CD4-positive, alpha-beta T cell (primary cell): Measurements from ENCODE around the gene TOX3. TPM values are rescaled to one million over a fixed set of nuclear protein-coding genes. Genes with fewer than 3 reads are reported as not detected.

ENCODE experiments used
- ATAC-seq: fragments of 200-7000 bp; cut with Tn5 transposase; one replicate; pipeline ENCODE4 v1.10.0; 2022; ENCODE audit warnings: mild to moderate bottlenecking; ENCODE audit not compliant: poor library complexity
- CTCF ChIA-PET: fragments of 350-600 bp; sonication (Branson Sonifier 250); formaldehyde crosslinking; loops from one replicate; lab custom pipeline; 2021; ENCODE audit warnings: antibody characterized with exemption, inconsistent platforms; lab: Charles Lee
- POLR2A ChIA-PET: fragments of 350-600 bp; sonication (Branson Sonifier 250); formaldehyde crosslinking; loops from one replicate; lab custom pipeline; 2021; ENCODE audit warnings: antibody characterized with exemption, inconsistent platforms; lab: Charles Lee
- DNase-seq, 14 experiments: peaks; one replicate each; pipeline ENCODE4 v3.0.0-alpha.2; 2013 to 2020; ENCODE audit warnings: mixed read lengths in 2 of 14
- H3K27ac ChIP-seq, 2 donors: one replicate each; pipeline versions ENCODE4 v1.5.1 to v1.7.0; 2013; ENCODE audit warnings: low read length in 2 of 2, low read depth in 1 of 2, mild to moderate bottlenecking in 1 of 2
- H3K27me3 ChIP-seq, 2 experiments: 1 replicate in 1 of 2; 2 replicates in 1 of 2; pipeline versions ENCODE4 v1.6.1 to v1.7.0; 2013; ENCODE audit warnings: low read length in 2 of 2, control low read depth in 1 of 2, mild to moderate bottlenecking in 1 of 2, moderate library complexity in 1 of 2; ENCODE audit not compliant: insufficient read depth in 2 of 2, control insufficient read depth in 1 of 2
- H3K36me3 ChIP-seq: one replicate; pipeline ENCODE4 v1.6.1; 2013; ENCODE audit warnings: low read length, control low read depth; ENCODE audit not compliant: insufficient read depth
- H3K4me1 ChIP-seq: one replicate; pipeline ENCODE4 v1.6.1; 2013; ENCODE audit warnings: low read length, control low read depth; ENCODE audit not compliant: insufficient read depth
- H3K4me3 ChIP-seq: one replicate; pipeline ENCODE4 v1.5.1; 2013; ENCODE audit warnings: mild to moderate bottlenecking, low read length, moderate library complexity
- H3K9me3 ChIP-seq, 2 experiments: 1 replicate in 1 of 2; 2 replicates in 1 of 2; pipeline versions ENCODE4 v1.6.1 to v1.7.0; 2013; ENCODE audit warnings: low read length in 2 of 2, mild to moderate bottlenecking in 2 of 2, control low read depth in 1 of 2, moderate library complexity in 1 of 2; ENCODE audit not compliant: control insufficient read depth in 1 of 2, insufficient read depth in 1 of 2
- H3K27ac Mint-ChIP-seq: one replicate; pipeline ENCODE4 v1.8.0; 2020; ENCODE audit warnings: mixed read lengths
- H3K27me3 Mint-ChIP-seq: one replicate; pipeline ENCODE4 v1.8.0; 2021; ENCODE audit warnings: mixed read lengths
- H3K36me3 Mint-ChIP-seq: one replicate; pipeline ENCODE4 v1.8.0; 2021; ENCODE audit warnings: low read depth, mixed read lengths
- H3K4me1 Mint-ChIP-seq: one replicate; pipeline ENCODE4 v1.8.0; 2021; ENCODE audit warnings: low read depth, mixed read lengths
- H3K4me3 Mint-ChIP-seq: one replicate; pipeline ENCODE4 v1.8.0; 2020; ENCODE audit warnings: mild to moderate bottlenecking, mixed read lengths
- H3K9me3 Mint-ChIP-seq: one replicate; pipeline ENCODE4 v1.8.0; 2020; ENCODE audit warnings: mixed read lengths
- intact Hi-C, 2 experiments: fragments of 100-400 bp; cut with DNase I in 1 of 2; cut with micrococcal nuclease in 1 of 2; formaldehyde crosslinking; loops; one replicate each; pipeline versions ENCODE4 v1.15.1 to v1.9.0; 2023 to 2025; cut with DNase I, micrococcal nuclease
- total RNA-seq, 174 experiments: library from RNA in 2 of 174; stranded (reverse) in 2 of 174; gene quantifications; one replicate each; pipeline ENCODE4 v1.2.3 and lab custom pipeline; 2021 to 2026
- TF ChIP-seq, protein P1 (sequence below): fragments of 200-600 bp; IDR thresholded peaks from one replicate; pipeline ENCODE4 v1.8.0; 2022; ENCODE audit warnings: antibody characterized with exemption, mild to moderate bottlenecking

TOX3 gene
- total RNA-seq, 2 experiments from 2014 or later = not detected

DNA sequence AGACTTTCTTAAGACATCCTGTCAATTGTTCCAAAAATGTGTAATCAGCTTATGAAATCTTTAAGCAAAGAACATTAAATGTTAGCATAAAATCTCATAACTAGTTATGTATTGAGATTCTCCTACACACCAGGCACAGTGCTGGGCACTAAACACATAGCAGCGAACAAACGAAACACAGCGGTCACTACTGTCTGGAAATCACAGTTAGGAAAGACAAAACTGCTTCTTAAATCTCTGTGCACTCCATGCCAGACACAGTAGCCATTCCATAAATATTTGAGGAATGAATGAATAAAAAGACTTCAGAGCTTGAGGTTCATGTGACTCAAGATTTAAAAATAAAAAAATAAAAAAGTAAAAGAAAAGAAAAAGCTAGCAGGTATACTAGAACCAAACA is 20.1 kb downstream of the TOX3 start:
- Histone ChIP-seq H3K36me3 (no peaks in the 10 kb centered on the region), H3K4me3 (no peak overlapping the region), H3K27me3 (no peaks in the 10 kb centered on the region), H3K9me3 (no peaks in the 10 kb centered on the region), H3K27ac (no peak overlapping the region), H3K4me1 (no peaks in the 10 kb centered on the region)
- DNase-seq = no peak
- Mint-ChIP-seq H3K27ac (no peak overlapping the region), H3K27me3 (no peaks in the 10 kb centered on the region), H3K4me3 (no peak overlapping the region), H3K9me3 (peaks cover 6% of the 10 kb centered on the region), H3K4me1 (no peaks in the 10 kb centered on the region), H3K36me3 (no peaks in the 10 kb centered on the region)
- TF ChIP-seq, protein P1, sequence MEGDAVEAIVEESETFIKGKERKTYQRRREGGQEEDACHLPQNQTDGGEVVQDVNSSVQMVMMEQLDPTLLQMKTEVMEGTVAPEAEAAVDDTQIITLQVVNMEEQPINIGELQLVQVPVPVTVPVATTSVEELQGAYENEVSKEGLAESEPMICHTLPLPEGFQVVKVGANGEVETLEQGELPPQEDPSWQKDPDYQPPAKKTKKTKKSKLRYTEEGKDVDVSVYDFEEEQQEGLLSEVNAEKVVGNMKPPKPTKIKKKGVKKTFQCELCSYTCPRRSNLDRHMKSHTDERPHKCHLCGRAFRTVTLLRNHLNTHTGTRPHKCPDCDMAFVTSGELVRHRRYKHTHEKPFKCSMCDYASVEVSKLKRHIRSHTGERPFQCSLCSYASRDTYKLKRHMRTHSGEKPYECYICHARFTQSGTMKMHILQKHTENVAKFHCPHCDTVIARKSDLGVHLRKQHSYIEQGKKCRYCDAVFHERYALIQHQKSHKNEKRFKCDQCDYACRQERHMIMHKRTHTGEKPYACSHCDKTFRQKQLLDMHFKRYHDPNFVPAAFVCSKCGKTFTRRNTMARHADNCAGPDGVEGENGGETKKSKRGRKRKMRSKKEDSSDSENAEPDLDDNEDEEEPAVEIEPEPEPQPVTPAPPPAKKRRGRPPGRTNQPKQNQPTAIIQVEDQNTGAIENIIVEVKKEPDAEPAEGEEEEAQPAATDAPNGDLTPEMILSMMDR = no peak
- ChIA-PET CTCF (no interaction called here), POLR2A (no interaction called here)
- no peak for ATAC-seq
- intact Hi-C loops = no loop called here

DNA sequence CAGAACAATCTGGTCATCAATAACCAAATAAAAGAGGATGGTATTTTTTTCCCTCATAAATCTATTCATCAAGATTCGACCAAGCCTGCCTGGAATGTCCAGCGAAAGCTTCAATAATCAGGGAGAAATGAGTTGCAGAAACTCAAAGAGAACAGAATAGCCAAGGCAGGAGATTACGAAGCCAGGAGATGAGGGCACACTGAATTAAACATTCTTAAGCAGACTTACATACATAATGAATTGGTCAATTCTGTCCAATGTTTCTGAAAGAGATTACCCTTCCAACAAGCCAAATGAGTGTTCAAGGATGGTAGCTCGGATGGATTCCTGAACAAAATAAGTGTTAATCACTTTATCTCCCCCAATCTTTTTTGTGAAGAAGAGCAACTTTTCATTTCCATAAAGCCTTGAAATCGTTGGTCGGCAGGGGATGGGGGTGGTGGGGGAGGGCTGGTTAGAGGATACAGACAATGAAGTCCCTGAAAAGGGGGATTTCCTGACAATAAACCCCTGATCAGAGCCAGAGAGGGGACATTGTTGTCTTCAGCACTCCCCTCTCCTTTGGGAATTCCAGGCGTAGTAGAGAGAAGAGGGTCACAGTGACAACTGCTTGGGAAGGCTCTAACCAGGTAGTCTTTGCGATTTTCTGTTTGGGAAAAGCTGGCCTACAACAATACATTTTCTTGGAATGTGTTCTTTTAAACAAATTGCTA is 20.7 kb downstream of the TOX3 start:
- Histone ChIP-seq H3K4me1 (no peaks in the 10 kb centered on the region), H3K27ac (no peak overlapping the region), H3K27me3 (no peaks in the 10 kb centered on the region), H3K36me3 (no peaks in the 10 kb centered on the region), H3K4me3 (no peak overlapping the region), H3K9me3 (no peaks in the 10 kb centered on the region)
- ATAC-seq (no peak), DNase-seq (no peak)
- no peaks in the 10 kb centered on the region for H3K36me3 Mint-ChIP-seq
- ChIA-PET CTCF (no interaction called here), POLR2A (no interaction called here)
- TF ChIP-seq, protein P1 = no peak
- H3K27ac Mint-ChIP-seq = no peak overlapping the region
- intact Hi-C loops = no loop called here
- no peaks in the 10 kb centered on the region for H3K27me3 Mint-ChIP-seq
- H3K4me3 Mint-ChIP-seq = no peak overlapping the region
- no peaks in the 10 kb centered on the region for H3K4me1 Mint-ChIP-seq
- H3K9me3 Mint-ChIP-seq = peaks cover 6% of the 10 kb centered on the region

DNA sequence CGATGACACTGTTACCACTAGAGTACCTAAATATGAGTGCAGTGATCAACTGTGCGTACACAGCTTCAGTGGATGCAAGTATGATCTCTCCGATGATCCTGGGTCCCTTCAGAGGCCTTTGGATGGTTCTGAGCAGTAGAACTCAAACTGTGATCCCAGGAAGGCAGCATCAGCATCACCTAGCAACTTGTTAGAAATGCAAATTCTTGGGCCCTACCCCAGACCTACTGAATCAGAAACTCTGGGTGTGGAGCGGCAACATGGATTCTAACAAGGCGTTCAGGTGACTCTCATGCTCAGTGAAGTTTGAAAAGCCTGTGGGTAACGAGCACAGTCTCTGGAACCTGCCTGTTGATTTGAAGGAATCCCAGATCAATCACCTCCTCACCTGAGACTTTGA is 25.4 kb downstream of the TOX3 start:
- H3K27ac ChIP-seq = no peak overlapping the region
- no peaks in the 10 kb centered on the region for H3K4me1 ChIP-seq
- no peaks in the 10 kb centered on the region for H3K27me3 ChIP-seq
- TF ChIP-seq, protein P1 = no peak
- no peaks in the 10 kb centered on the region for H3K9me3 ChIP-seq
- no peaks in the 10 kb centered on the region for H3K36me3 ChIP-seq
- Mint-ChIP-seq H3K27ac (no peak overlapping the region), H3K4me1 (no peaks in the 10 kb centered on the region), H3K36me3 (no peaks in the 10 kb centered on the region), H3K9me3 (peaks cover 7% of the 10 kb centered on the region), H3K4me3 (no peak overlapping the region), H3K27me3 (no peaks in the 10 kb centered on the region)
- ChIA-PET POLR2A (no interaction called here), CTCF (no interaction called here)
- intact Hi-C loops = no loop called here
- DNase-seq (no peak), ATAC-seq (no peak)
- no peak overlapping the region for H3K4me3 ChIP-seq
